DMS153 (cell line): ENCODE results near the gene DAZAP2.

Experiments used
- DNase-seq: peaks from one replicate; lab custom pipeline; 2025; lab: John Stamatoyannopoulos, UW

DAZAP2 gene, protein sequence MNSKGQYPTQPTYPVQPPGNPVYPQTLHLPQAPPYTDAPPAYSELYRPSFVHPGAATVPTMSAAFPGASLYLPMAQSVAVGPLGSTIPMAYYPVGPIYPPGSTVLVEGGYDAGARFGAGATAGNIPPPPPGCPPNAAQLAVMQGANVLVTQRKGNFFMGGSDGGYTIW

DNA sequence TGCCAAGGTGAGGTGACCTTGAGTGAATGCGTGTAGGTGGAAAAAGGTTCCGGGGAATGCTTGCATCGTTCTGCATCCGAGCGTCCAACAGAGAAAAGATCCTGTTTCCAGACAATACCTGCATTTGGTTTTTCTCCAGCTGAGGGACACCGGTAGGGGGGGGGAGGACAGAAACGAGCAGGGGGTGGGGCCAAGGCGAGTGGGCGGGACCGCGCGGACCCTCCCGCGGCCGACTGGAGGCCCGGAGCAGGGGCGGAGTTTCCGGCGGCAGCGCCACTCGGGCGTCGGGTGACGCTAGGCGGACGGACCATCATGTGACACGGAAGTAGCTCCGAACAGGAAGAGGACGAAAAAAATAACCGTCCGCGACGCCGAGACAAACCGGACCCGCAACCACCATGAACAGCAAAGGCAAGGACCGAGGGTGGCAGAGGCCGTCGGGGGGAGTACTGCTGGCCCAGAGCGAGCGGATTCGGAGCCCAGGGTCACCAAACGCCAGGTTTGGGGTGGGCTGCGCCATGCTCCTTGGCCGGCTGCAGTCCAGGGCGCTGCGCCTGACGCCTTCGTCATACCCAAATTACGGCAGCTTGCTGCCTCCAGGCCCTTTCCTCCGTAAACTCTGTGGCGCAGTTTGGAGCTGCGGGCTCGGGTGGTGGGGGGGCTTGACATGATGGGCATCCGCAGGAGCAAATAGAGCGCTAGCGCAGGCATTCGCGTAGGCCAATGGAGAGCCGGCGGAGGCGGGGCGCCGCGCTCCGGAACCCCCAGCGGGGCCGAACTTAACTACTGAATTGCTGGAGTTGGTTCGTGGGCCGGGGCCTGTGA lies at the start of gene DAZAP2:
Gene DAZAP2 (plus strand): TSS at position 317 of the 825 bp plus-strand sequence. CDS start 82 bp downstream, at position 399.
- peak; percentile 91 for DNase-seq

DNA sequence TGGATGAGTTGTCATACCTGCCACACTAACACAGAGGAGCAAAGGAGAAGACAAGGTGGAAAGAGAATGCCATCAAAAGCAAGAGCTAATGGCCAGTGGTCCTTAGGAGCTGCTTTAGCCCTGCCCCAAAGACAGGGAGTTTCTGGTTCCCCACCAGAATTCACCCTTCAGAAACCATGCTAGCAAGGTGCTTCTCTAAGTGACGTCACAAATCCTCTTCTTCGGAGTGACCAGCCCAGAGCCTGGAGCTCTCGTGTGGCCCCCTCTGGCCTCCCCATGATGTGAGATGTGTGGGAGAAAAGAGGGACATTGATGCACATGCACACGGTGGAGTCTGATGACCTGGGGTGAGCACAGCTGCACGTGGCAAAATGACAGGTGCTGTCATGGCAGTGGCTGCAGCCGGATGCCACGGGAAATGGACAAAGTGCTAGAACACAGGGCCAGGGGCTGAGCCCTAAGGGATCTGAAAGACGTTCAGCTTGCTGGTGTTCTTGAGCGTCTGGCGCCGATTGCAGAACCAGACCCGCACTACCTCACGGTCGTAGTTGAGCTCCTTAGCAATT lies 48.8 kb upstream of the DAZAP2 start:
- DNase-seq = no peak

DNA sequence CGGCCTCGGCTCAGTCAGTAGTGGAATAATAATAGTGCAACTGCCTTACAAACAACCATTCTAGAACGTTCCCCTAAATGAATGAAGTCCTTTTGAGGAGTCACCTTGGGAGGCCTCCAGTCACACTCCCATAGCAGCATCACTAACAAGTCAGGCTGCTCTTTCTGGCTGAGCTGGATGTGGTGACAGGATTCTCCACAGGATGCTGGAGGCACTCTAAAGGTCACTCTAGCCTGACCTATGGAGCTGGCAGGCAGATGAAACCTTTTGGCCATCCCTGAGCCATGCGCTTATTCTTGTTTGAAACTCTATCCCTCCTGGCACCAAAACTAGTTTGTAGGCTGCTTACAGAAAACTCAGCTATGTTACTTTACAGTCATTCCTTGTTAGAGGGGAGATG lies 47.8 kb upstream of the DAZAP2 start:
- DNase-seq = no peak

DNA sequence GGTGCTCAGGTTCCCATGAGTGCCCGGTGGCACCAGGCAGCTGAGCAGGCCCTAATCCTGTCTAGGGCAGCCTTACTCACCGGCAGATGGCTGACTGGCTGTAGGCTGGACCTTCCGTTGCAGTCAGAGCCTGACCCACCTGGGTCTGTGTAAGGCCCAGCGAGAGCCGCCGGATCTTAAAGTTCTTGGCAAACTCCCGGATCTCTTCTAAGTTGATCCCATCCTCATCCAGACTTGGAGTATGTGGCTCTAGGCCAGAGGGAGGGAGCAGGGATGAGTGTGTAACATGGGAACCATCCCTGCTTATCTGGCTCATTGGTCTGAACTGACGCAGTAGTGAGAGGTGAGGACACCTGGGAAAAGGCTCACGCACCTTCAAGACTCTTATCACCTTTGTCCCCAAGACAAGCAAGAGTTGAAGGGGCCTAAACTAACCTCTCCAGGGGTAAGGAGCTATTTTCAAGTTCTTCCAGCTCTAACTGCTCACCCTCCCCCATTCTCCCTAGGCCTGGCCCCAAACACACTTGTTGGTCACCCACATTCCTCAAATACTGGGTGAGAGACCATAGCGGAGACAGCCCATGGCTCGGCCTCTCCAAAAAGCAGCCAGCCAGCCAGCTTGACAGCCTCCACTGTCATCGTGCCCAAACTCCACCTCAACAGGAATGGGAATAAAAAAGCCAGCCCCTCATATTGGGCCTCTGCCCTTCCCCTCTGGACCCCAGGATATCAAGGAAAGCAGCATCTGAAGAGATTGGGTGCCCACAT lies 46.9 kb upstream of the DAZAP2 start:
- DNase-seq = no peak

DNA sequence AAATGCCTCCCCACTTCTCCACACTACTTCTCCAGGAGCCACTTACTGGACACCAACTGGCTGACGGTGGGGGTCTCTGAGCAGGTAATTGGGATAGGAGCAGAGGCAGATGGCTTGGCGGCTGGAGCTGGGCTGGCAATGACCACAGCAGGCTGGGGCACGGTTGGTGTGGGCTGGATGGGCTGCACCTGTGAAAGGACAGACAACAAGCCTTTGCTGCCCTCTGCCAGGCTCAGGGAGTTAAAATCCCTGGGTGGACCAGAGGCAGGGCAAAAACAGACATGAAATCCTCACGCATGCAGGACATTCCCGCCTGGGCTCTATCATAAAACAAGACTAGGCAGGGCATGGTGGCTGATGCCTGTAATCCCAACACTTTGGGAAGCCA lies 46.3 kb upstream of the DAZAP2 start:
- no peak for DNase-seq

DNA sequence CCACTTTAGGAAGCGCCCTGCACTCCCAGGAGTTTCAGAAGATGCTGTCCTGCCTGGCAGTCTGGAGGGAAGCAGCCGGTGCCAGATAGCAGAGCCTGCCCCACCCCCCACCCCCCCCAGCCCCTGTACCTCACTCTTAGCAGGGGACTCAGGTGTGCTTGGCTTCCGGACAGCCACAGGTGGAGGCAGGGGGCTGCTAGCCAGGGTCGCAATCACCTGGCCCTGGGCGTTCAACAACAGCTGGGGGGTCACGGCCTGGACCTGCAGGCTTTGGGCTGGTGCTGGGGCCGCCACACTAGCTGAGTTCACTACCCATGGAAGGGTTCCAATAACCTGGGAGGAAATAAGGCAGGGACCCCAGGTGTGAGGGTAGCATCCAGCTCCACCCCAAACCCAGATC lies 42.8 kb upstream of the DAZAP2 start:
- no peak for DNase-seq

DNA sequence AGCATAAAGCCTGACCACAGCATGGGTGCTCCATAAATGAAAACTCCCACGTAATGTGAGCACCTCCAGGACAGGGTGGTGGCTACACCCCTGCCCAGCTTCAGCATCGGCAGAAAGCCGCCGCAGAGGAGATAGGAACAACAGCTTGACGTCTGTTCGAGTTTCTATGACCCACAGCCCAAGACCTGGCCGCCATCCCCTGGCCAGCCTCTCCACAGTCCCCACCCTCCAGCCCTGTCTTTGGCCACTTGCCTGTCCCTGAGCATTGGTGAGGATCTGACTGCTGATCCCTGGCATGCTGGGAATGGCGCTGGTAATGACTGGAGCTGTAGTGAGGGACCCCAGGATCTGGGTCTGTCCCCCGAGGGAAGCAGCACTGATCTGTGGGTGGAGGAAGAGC lies 42.1 kb upstream of the DAZAP2 start:
- no peak for DNase-seq

DNA sequence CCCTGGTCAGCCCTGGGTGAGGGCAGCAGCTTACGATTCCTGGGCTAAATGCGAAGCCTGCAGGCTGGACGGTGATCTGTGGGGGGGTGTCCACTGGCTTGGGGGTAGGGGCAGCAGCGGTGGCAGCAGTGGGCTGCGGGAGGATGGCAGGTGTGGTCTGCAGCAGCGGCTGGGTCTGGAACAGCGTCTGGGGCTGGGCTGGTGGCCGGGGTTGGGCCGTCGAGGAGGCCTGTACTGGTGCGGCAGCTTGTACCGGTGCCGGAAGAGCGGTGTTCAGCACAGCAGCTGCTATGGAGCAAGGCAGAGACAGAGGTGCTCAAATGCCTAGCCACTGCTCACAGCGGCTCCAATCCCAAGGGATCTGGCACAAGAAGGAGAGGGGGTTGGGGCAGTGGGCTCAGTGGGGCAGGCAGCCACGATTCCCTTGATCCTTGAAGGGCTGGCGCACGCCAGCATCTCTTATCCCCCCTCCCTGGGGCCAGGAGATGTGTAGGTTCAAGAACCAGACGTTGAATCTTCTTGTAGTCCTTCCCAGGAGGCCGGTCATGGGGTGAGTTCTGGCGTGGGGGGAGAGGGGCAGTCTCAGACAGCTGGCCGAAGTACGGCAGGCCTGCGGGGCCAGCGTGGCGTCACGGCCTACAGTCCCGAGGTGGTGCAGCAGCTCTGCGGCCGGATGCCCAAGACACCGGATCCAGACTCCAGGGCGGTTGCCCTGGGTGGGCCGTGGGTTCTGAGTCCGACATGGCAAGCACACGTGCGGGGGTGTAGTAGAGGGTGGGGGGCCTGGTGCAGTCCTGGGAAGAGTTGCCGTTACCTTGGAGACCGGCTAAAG lies 40.7 kb upstream of the DAZAP2 start:
- DNase-seq = no peak

DNA sequence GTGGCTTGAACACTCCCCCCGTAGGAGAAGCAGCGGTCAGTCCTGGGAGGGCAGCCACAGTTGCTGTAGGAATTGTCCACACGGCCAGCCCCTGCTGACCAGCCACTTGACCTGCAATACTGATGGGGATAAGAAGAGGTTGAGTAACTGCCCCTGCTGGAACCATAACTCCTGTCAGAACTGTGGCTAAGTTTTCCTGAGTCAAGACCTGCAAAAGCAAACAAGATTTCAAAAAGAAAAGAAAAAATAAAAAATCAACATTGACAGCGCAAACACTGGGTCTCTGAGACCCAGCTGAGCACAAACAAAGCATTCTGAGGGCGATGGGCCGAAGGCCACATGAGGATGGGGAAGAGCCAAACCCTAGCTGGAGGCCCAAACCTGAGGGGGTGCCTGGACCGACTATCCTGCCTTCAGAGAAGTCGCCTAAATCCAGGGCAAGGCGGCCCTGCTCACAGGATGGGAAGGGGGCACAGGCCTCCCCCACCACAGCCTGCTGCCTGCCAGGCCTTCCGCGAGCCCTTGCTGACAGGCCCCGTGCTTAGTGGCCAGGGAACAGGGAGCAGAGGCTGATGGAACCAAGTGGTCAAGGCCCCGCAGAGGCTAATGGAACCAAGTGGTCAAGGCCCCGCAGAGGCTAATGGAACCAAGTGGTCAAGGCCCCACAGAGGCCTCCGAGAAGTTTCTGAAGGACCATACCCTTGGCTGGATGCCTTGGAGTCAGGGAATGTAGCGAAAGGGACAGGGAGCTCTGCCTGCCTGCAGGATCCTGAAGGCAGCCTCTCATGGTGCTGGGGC lies 39.9 kb upstream of the DAZAP2 start:
- DNase-seq = no peak

DNA sequence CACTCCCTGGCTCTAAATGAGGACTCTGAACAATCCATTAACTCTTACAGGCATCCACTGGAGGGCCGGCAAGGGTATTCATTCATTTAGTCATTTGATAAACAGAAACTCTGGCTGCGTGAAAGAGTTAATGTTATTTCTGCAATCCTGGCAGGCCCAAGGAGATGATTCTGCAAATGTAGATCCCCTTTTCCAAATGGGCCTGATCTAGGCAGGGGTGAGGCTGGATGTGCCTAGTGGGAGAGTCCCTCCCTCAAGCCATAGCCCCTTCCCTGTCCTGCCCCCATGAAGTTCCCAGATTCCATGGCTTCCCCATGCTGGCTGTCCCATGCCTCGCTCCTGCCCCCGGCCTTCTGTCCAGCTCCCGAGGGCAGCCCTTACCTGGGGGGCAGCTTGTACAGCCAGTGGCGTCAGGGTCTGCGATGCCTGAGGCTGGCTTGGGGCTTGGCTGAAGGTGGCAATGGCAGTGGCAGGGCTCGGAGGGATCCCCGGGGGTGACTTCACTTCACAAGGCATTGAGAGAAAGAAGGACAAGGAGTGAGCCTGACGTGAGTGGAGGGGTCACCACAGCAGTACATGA lies 39.2 kb upstream of the DAZAP2 start:
- DNase-seq = no peak

DNA sequence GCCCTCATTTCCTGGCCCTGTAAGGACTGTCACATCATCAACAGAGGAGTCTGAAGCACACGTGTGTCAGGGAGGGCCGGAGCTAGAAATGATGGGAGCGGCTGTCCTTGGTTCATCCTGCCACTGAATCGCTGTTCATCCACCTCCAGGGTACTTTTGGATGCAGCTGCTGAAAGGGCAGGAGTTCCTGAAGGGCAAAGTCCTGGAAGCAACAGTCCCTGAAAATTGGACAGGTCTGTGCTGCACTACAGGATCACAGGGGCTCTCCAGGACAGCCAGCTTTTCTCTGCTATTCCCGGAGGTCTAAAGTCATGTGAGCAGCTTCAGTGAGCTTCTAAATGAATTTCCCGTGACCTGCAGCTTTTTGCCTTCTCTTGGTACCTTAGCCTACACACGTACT lies 38.5 kb upstream of the DAZAP2 start:
- no peak for DNase-seq

DNA sequence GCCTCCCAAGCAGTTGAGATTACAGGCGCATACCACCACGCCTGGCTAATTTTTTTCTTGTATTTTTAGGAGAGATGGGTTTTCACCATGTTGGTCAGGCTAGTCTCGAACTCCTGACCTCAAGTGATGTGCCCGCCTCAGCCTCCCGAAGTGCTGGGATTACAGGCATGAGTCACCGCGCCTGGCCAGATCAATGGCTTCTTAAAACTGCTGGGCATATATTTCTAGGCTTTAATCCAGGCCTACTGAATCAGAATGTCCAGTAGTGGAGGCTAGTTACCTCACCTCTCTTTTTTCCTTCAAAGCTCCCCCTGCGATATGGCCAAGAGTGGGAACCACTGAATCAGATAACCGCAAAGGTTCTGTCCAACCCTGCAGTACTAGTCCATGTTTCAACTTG lies 37.8 kb upstream of the DAZAP2 start:
- DNase-seq = no peak

DNA sequence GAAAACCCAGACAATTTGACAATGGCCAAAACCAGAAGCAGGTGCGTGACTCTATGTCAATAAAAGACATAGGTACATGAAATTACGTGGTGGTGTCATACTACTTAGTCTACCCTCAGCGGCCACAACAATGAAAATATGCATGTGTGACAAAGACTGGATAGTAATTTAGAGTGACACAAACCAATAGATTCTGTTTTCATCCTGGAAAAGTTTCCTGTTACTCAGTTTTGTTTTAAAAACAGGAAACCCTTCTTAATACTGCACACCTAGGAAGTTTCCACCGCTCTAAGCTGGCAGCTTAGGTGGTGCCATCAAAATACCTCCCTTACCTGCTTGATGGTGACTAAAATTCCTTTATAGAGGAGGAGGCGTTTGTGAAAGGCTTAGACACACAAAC lies 35.9 kb upstream of the DAZAP2 start:
- no peak for DNase-seq

DNA sequence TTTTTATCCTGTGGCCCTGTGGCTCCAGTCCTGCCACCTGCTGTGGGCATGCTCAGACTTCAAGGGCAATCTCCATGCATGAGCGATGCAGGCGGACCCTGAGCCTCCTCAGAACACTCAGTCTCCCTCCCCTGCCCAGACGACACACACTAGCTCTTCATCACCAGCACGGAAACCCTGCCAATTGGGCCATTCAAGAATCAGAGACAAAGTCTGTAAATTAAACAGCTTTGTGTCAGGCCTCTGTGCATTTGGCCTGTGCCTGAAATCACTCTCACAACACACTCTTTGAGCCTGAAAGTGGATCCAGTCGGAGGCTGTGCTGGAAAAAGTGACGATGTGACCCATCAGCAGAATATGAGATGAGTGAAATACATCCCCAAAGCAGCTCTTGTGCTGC lies 33.3 kb upstream of the DAZAP2 start:
- no peak for DNase-seq

DNA sequence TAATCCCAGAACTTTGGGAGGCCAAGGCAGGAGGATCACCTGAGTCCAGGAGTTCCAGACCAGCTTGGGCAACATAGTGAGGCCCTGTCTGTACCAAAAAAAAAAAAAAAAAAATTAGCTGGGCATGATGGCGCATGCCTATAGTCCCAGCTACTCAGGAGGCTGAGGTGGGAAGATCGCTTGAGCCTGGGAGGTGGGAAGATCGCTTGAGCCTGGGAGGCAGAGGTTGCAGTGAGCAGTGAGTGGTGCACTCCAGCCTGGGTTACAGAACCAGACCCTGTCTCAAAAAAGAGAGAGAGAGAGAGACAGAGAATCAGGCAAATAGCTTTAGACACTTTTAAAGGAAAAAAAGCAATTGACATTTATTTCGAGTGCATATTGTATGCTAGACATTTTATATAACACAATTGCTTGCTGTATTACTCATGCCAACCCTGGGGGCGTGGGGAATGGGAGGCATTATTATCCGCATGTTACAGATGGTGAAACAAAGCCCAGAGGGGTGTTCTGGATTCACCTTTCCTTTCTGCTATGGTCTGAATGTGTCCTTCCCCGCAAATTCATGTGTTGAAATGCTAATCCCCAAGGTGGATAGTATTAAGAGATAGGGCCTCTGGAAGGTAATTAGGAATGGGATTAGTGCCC lies 30.5 kb upstream of the DAZAP2 start:
- DNase-seq = no peak

DNA sequence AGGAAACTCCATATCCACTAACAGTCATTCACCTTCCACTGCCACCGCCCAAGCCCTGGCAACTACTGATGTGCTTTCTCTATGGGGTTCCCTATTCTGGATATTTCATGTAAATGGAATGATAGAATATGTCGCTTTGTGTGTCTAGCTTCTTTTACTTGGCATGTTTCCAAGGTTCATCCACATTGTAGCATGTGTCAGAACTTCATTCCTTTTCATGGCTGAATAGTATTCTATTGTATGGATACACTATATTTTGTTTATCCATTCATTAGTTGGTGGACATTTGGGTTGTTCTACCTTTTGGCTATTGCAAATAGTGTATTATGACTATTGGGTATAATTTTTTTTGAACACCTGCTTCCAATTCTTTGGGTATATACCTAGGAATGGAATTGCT lies 29.4 kb upstream of the DAZAP2 start:
- DNase-seq = no peak

DNA sequence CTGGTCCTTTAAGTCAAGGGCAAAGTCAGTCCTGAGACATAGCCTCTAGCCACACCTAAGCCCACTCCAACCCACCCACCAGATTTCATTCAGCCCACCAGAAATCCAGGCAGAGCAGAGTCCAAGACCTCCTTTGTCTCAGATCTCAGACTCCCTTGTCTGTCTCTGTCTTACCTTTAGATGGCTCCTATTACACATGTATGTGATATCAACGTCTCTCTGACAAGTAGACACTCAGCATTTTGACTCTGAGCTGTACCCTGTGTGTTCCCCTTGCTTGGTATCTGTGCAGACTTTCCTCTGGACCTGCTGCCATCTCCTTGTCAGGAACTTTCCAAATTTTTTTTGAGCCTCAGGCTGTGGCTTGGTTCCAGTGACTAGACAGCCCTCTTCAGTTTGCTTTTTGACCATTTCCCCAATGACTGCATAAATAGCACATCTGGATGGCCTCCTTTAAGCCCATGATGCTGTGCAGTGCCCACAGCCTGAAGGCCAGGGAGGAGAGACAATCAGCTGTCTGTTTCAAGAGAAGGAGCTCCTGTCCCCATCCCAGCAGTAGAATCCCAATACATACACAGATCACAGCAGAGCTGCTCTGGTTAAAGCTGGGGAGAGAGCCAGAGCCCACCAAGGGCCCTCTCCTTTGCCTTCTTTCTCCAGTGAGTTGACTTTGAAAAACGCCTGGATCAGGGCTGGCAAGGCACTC lies 27.8 kb upstream of the DAZAP2 start:
- DNase-seq = no peak

DNA sequence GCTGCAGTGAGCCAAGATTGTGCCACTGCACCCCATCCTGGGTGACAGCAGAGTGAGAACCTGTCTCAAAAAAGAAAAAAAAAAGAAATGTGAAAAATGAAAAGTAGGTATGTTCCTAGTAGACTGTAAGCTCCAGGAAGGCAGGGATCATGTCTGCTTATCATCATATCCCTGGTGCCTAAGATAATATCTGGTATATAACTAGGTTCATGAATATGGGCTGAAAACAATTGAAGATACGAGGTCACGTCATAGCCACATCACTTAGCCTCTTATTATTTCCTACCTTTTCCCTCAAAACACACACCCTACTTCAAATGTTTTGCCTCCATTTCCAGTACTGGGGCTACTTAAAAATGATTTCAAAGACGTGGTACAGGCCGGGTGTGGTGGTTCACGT lies 23.7 kb upstream of the DAZAP2 start:
- no peak for DNase-seq

DNA sequence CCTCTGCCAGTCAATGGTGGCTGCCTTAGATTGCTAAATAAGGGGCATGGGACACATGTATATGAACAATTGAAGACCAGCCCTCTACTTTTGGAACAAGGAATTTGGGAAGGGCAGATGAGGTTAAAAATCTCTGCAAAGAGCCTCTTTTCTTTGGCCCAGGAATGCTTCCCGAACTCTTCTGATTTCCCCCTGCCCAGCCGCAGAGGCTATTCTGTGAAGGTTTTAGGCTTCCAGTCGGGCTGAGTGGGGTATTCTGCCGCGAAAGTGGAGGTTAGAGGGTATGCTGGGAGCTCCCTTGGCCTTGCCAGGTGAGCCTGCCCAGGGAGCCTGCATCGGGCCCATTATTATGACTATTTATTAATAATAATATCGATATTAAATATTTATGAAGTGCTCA lies 22.0 kb upstream of the DAZAP2 start:
- DNase-seq = no peak
